Calu3 (cell line): ENCODE results near the gene SOCS6. TPM values are rescaled to one million over a fixed set of nuclear protein-coding genes. Genes with fewer than 3 reads are reported as not detected.

Source experiments
- BruUV-seq: library from RNA; stranded (reverse); fragments of 400-500 nt; replicated peaks from 2 replicates; lab custom pipeline; 2021; lab: Mats Ljungman, UMichigan
- CTCF ChIA-PET: fragments of 300-600 bp; sonication (Branson Sonifier 250); formaldehyde crosslinking; loops from one replicate; lab custom pipeline; 2022; ENCODE audit warnings: antibody characterized with exemption; lab: Charles Lee
- DNase-seq: peaks from one replicate; pipeline ENCODE4 v3.0.0; 2022
- H3K27ac Mint-ChIP-seq: one replicate; pipeline ENCODE4 v1.8.0; 2022; ENCODE audit warnings: mixed read lengths; ENCODE audit not compliant: unreplicated experiment
- H3K27me3 Mint-ChIP-seq: one replicate; pipeline ENCODE4 v1.8.0; 2022; ENCODE audit warnings: mixed read lengths; ENCODE audit not compliant: unreplicated experiment
- H3K36me3 Mint-ChIP-seq: one replicate; pipeline ENCODE4 v1.8.0; 2022; ENCODE audit warnings: mild to moderate bottlenecking, moderate library complexity, mixed read lengths; ENCODE audit not compliant: insufficient read depth, unreplicated experiment
- H3K4me1 Mint-ChIP-seq: one replicate; pipeline ENCODE4 v1.8.0; 2022; ENCODE audit warnings: mild to moderate bottlenecking, low read depth, mixed read lengths; ENCODE audit not compliant: unreplicated experiment
- H3K4me3 Mint-ChIP-seq: one replicate; pipeline ENCODE4 v1.8.0; 2022; ENCODE audit warnings: mild to moderate bottlenecking, low read depth, moderate library complexity, mixed read lengths; ENCODE audit not compliant: unreplicated experiment
- H3K9me3 Mint-ChIP-seq: one replicate; pipeline ENCODE4 v1.8.0; 2022; ENCODE audit warnings: low read depth, mixed read lengths; ENCODE audit not compliant: unreplicated experiment
- intact Hi-C: fragments of 100-400 bp; cut with micrococcal nuclease; formaldehyde crosslinking; loops from one replicate; pipeline ENCODE4 v1.10.0; 2022; ENCODE audit not compliant: unreplicated experiment
- total RNA-seq: library from RNA; stranded (reverse); gene quantifications from 2 replicates; pipeline ENCODE4 v1.2.3, GENCODE V29; 2022
- TF ChIP-seq, protein P1 (sequence below): fragments of 200-600 bp; IDR thresholded peaks from one replicate; pipeline ENCODE4 v1.8.0; 2022; ENCODE audit warnings: antibody characterized with exemption; ENCODE audit not compliant: unreplicated experiment

SOCS6 gene
- total RNA-seq, 1 experiment from 2014 or later: 33.0 TPM

DNA sequence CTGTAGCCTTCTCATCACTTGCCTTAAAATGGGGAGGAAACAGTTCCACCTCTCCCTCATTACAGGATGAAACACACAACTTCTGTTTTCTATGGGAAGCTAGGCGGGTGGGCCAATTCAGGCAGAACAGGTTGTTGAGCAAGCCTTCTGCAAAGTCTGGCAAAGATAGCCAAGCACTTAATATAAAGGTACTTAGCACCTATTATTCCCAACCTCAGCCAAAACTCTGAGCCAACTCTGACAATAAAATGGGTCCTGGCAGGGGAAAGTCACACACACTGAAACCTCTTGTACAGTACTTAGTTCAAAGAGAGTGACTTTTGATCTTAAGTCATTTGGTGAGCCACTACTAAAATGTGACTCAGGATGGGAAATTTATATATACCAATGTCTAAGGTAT, 15.8 kb upstream of the SOCS6 start:
- CTCF ChIA-PET: no interaction called here
- no peak for DNase-seq
- BruUV-seq: no TSS peak
- H3K9me3 Mint-ChIP-seq: peaks cover 19% of the 10 kb centered on the region
- TF ChIP-seq, protein P1, sequence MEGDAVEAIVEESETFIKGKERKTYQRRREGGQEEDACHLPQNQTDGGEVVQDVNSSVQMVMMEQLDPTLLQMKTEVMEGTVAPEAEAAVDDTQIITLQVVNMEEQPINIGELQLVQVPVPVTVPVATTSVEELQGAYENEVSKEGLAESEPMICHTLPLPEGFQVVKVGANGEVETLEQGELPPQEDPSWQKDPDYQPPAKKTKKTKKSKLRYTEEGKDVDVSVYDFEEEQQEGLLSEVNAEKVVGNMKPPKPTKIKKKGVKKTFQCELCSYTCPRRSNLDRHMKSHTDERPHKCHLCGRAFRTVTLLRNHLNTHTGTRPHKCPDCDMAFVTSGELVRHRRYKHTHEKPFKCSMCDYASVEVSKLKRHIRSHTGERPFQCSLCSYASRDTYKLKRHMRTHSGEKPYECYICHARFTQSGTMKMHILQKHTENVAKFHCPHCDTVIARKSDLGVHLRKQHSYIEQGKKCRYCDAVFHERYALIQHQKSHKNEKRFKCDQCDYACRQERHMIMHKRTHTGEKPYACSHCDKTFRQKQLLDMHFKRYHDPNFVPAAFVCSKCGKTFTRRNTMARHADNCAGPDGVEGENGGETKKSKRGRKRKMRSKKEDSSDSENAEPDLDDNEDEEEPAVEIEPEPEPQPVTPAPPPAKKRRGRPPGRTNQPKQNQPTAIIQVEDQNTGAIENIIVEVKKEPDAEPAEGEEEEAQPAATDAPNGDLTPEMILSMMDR: no peak
- no peaks in the 10 kb centered on the region for H3K27me3 Mint-ChIP-seq
- no peaks in the 10 kb centered on the region for H3K36me3 Mint-ChIP-seq
- no peak overlapping the region for H3K27ac Mint-ChIP-seq
- no peak overlapping the region for H3K4me3 Mint-ChIP-seq
- intact Hi-C loops: no loop called here
- H3K4me1 Mint-ChIP-seq: peaks cover 14% of the 10 kb centered on the region

DNA sequence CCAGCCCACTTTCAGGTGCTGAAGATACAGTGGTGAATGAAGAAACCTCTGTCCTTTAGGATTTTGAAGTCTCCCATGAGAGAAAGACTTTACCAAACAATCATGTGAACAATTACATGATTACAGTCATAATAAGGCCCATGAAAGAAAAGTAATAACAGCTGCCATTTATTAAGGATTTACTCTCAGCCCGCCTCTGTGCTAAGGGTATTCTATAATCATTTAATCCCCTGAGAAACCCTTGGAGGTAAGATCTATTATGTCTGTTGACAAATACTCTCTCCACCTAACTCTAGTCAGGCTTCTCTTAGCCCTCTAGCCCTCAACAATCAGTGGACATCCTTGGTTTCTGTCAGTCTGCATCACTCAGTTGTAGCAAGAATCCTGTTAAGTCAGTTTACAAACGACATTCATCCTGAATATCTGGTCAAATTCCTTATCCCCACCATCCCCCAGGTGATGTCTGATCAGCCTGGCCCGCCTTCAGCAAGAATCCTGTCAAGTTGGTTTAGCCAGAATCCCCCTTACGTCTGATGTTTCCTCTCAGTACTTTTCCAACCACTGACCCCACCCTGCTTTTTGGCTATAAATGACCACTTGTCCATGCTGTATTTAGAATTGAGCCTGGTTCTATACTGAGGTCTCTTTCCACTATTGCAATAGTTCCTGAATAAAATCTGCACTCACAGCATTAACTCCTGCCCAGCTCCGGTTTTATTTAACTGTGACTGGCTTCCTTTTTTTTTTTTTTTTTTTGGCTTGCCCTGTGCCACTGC, 12.2 kb upstream of the SOCS6 start:
- peak; percentile 52 for DNase-seq
- intact Hi-C loops: no loop called here
- Mint-ChIP-seq H3K27ac (peak overlapping the region; percentile 68), H3K36me3 (no peaks in the 10 kb centered on the region), H3K4me1 (peaks cover 24% of the 10 kb centered on the region), H3K9me3 (peaks cover 18% of the 10 kb centered on the region), H3K4me3 (no peak overlapping the region), H3K27me3 (no peaks in the 10 kb centered on the region)
- BruUV-seq: no TSS peak
- TF ChIP-seq, protein P1: no peak
- CTCF ChIA-PET: interaction anchor here (0.6 kb wide), 1 partner anchor 11 kb away, joined by 3 read pairs; no protein-coding TSS in a partner anchor

DNA sequence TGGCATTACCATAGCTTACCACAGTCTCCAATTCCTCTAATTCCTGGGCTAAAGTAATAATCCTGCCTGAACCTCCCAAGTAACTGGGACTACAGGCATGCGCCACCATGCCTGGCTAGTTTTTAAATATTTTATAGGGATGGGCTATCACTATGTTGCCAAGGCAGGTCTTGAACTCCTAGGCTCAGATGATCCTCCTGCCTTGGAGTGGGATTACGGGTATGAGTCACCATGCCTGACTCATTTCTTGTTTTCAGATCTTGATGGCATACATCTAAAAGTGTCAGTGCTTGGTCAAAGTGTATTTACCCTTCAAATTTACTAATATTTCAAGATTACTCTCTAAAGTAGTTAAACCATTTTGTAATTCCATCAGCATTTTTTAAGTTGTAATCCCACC, 9.4 kb upstream of the SOCS6 start:
- H3K27me3 Mint-ChIP-seq: no peaks in the 10 kb centered on the region
- TF ChIP-seq, protein P1: no peak
- no peaks in the 10 kb centered on the region for H3K36me3 Mint-ChIP-seq
- BruUV-seq: no TSS peak
- H3K9me3 Mint-ChIP-seq: peaks cover 9% of the 10 kb centered on the region
- intact Hi-C loops: no loop called here
- CTCF ChIA-PET: no interaction called here
- H3K4me3 Mint-ChIP-seq: no peak overlapping the region
- H3K27ac Mint-ChIP-seq: no peak overlapping the region
- H3K4me1 Mint-ChIP-seq: peaks cover 24% of the 10 kb centered on the region
- DNase-seq: no peak

DNA sequence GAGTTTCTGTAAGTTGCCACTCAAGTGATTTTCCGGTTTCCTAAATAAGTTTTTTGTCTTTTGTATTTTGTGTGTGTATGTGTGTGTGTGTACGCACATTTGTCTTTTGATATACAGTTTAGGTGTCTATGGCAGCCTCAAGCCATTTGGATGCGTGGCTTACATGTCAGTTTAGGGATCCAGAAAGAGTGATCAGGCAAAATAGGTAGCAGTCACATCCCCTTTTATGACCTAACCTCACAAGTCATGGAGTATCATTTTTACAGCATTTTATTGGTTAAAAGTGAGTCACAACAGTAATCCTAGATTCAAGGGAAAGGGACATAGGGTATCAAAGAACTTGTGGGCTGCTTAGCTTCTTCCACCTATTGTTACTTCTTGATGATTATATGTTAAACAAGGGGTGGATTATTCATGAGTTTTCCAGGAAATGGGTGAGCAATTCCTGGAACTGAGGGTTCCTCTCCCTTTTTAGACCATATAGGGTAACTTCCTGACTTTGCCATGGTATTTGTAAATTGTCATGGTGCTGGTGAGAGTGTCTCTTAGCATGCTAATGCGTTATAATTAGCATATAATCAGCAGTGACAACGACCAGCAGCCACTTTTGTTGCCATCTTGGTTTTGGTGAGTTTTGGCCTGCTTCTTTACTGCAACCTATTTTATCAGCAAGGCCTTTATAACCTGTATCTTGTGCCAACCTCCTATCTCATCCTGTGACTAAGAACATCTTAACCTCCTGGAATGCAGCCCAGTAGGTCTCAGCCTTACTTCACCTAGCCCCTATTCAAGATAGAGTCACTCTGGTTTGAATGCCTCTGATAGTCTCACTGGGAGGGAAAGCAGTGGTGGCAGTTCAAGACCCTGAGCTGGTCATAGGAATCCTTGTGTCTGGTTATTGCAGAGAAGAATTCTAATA, 8.6 kb upstream of the SOCS6 start:
- Mint-ChIP-seq H3K27ac (no peak overlapping the region), H3K9me3 (peaks cover 6% of the 10 kb centered on the region), H3K27me3 (no peaks in the 10 kb centered on the region), H3K4me1 (peaks cover 24% of the 10 kb centered on the region), H3K36me3 (no peaks in the 10 kb centered on the region), H3K4me3 (no peak overlapping the region)
- TF ChIP-seq, protein P1: no peak
- no TSS peak for BruUV-seq
- DNase-seq: no peak
- intact Hi-C loops: no loop called here
- CTCF ChIA-PET: no interaction called here
